ENCODE results near the gene CILP2. TPM values are rescaled to one million over a fixed set of nuclear protein-coding genes. Genes with fewer than 3 reads are reported as not detected.
A peak's percentile ranks its signal among the peaks of the same experiment; 100 is the strongest.

The CILP2 gene
- total RNA-seq, 2 donors from 2014 or later: 3.6 to 9.9 TPM

- H3K27ac ChIP-seq (ENCODE audit: low read depth, low read length): no peak overlapping the region
- Mint-ChIP-seq H3K4me1 (peaks cover 2% of the 10 kb centered on the region), H3K27ac (no peak overlapping the region), H3K9me3 (no peaks in the 10 kb centered on the region), H3K36me3 (ENCODE audit: low read depth) (no peaks in the 10 kb centered on the region), H3K27me3 (ENCODE audit: insufficient read depth) (peaks cover 55% of the 10 kb centered on the region), H3K4me3 (peak overlapping the region; percentile 37)
- no peaks in the 10 kb centered on the region for H3K36me3 ChIP-seq (ENCODE audit: control insufficient read depth, insufficient read depth, low read length)
- H3K4me1 ChIP-seq (ENCODE audit: control insufficient read depth, insufficient read depth, low read length): no peaks in the 10 kb centered on the region
- WGBS, 2 experiments (ENCODE audit: insufficient coverage in 1 of 2, insufficient read length in 1 of 2): 86% methylated on average over 57 to 74 of the region's 74 CpGs
- TF ChIP-seq, protein P1, sequence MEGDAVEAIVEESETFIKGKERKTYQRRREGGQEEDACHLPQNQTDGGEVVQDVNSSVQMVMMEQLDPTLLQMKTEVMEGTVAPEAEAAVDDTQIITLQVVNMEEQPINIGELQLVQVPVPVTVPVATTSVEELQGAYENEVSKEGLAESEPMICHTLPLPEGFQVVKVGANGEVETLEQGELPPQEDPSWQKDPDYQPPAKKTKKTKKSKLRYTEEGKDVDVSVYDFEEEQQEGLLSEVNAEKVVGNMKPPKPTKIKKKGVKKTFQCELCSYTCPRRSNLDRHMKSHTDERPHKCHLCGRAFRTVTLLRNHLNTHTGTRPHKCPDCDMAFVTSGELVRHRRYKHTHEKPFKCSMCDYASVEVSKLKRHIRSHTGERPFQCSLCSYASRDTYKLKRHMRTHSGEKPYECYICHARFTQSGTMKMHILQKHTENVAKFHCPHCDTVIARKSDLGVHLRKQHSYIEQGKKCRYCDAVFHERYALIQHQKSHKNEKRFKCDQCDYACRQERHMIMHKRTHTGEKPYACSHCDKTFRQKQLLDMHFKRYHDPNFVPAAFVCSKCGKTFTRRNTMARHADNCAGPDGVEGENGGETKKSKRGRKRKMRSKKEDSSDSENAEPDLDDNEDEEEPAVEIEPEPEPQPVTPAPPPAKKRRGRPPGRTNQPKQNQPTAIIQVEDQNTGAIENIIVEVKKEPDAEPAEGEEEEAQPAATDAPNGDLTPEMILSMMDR (conservative IDR thresholded peaks at IDR 0.05): no peak
- no peaks in the 10 kb centered on the region for H3K27me3 ChIP-seq (ENCODE audit: control insufficient read depth, insufficient read depth, low read length, poor library complexity, severe bottlenecking)
- no peak overlapping the region for H3K4me3 ChIP-seq (ENCODE audit: low read length)
- no peak overlapping the region for H3K9ac ChIP-seq (ENCODE audit: extremely low read depth, low read length, poor library complexity, severe bottlenecking)
- no peaks in the 10 kb centered on the region for H3K9me3 ChIP-seq (ENCODE audit: control insufficient read depth, low read length)
- DNase-seq: peak; percentile 96
Observed at GRCh38 chr19:19540064-19540714, 2.1 kb downstream of the CILP2 start.

DNA sequence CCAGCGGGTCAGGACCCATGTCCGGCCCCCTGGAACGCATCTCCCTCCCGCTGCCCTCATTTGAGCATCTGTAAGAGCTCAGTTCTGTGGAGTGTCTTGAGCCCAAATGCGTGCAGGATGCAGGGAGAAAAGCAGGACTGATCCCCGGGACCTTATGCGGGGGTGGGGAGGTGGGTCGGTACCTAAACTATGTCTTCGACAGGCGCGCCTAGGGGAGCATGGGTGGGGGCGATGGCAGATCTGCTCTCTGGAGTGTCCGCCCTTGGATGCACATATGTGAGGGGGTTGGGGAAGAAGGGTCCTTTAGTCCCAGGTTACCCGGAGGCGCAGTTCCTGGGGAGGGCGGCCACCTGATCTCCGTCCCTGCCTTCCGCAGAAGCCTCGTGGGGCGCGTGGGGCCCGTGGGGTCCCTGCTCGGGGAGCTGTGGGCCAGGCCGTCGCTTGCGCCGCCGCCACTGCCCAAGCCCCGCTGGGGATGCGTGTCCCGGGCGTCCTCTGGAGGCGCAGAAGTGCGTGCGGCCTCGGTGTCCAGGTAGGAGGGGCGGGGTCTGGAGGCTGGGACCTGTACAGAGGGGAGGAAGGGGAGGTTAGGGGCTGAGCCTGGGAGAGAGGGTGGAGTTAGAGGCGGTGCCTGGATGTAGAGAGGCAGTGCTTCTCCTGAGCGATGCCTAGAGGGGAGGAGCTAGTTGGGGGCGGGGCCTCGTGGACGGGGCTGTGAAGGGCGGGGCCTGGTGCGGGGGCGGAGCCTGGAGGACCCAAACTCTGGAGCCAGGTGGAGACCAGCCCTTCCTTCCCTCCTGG, 2.9 kb downstream of the CILP2 start:
- DNase-seq: peak; percentile 97
- H3K4me3 Mint-ChIP-seq: peak overlapping the region; percentile 37
- H3K9ac ChIP-seq (ENCODE audit: extremely low read depth, low read length, poor library complexity, severe bottlenecking): no peak overlapping the region
- H3K36me3 ChIP-seq (ENCODE audit: control insufficient read depth, insufficient read depth, low read length): no peaks in the 10 kb centered on the region
- H3K4me1 ChIP-seq (ENCODE audit: control insufficient read depth, insufficient read depth, low read length): no peaks in the 10 kb centered on the region
- no peak overlapping the region for H3K27ac ChIP-seq (ENCODE audit: low read depth, low read length)
- H3K4me3 ChIP-seq (ENCODE audit: low read length): no peak overlapping the region
- peaks cover 55% of the 10 kb centered on the region for H3K27me3 Mint-ChIP-seq (ENCODE audit: insufficient read depth)
- H3K27ac Mint-ChIP-seq: no peak overlapping the region
- H3K27me3 ChIP-seq (ENCODE audit: control insufficient read depth, insufficient read depth, low read length, poor library complexity, severe bottlenecking): no peaks in the 10 kb centered on the region
- H3K9me3 Mint-ChIP-seq: no peaks in the 10 kb centered on the region
- H3K9me3 ChIP-seq (ENCODE audit: control insufficient read depth, low read length): no peaks in the 10 kb centered on the region
- H3K36me3 Mint-ChIP-seq (ENCODE audit: low read depth): no peaks in the 10 kb centered on the region
- WGBS, 2 experiments (ENCODE audit: insufficient coverage in 1 of 2, insufficient read length in 1 of 2): 72 to 90% methylated on average over 26 to 45 of the region's 45 CpGs
- H3K4me1 Mint-ChIP-seq: peaks cover 2% of the 10 kb centered on the region
- TF ChIP-seq, protein P1 (conservative IDR thresholded peaks at IDR 0.05): no peak

DNA sequence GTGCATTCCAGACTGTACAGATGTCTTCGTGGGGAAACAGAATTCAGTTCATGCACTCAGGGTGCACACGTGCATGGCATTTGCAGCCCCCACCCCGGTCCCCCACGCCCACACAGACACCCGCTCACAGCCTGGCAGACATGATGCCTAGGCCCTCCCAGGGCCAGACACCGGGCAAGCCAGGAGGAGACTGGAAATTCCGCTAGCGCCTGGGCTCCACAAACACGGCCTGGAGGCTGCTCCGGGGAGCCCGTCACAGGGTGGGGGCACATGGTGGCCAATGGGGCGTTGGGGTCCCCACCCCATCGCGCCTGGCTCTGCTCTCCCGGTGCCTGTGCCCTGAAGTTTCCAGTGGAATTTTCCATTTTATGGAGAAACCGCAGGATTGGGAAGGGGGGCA, 3.6 kb downstream of the CILP2 start:
- Histone ChIP-seq H3K4me3 (ENCODE audit: low read length) (no peak overlapping the region), H3K9me3 (ENCODE audit: control insufficient read depth, low read length) (no peaks in the 10 kb centered on the region), H3K27me3 (ENCODE audit: control insufficient read depth, insufficient read depth, low read length, poor library complexity, severe bottlenecking) (no peaks in the 10 kb centered on the region), H3K36me3 (ENCODE audit: control insufficient read depth, insufficient read depth, low read length) (no peaks in the 10 kb centered on the region), H3K9ac (ENCODE audit: extremely low read depth, low read length, poor library complexity, severe bottlenecking) (no peak overlapping the region), H3K27ac (ENCODE audit: low read depth, low read length) (no peak overlapping the region), H3K4me1 (ENCODE audit: control insufficient read depth, insufficient read depth, low read length) (no peaks in the 10 kb centered on the region)
- Mint-ChIP-seq H3K4me1 (peaks cover 2% of the 10 kb centered on the region), H3K9me3 (no peaks in the 10 kb centered on the region), H3K27me3 (ENCODE audit: insufficient read depth) (peaks cover 49% of the 10 kb centered on the region), H3K4me3 (no peak overlapping the region), H3K36me3 (ENCODE audit: low read depth) (no peaks in the 10 kb centered on the region), H3K27ac (no peak overlapping the region)
- DNase-seq: no peak
- WGBS, 2 experiments (ENCODE audit: insufficient coverage in 1 of 2, insufficient read length in 1 of 2): 93 to 94% methylated on average over 15 to 16 of the region's 16 CpGs
- TF ChIP-seq, protein P1 (conservative IDR thresholded peaks at IDR 0.05): no peak

All from endodermal cell (in vitro differentiated cells).